IMR-90 (cell line): ENCODE data around the gene TEAD4. TPM values are rescaled to one million over a fixed set of nuclear protein-coding genes. Genes with fewer than 3 reads are reported as not detected.

Experiments
- ATAC-seq: fragments of 200-7000 bp; cut with Tn5 transposase; 2 replicates; pipeline ENCODE4 v1.9.1; 2020; ENCODE audit warnings: low read depth, mild to moderate bottlenecking, moderate library complexity
- BruUV-seq: library from RNA; stranded (reverse); fragments of 400-500 nt; replicated peaks from 2 replicates; lab custom pipeline; 2021; lab: Mats Ljungman, UMichigan
- CTCF ChIA-PET: fragments of 300-600 bp; formaldehyde crosslinking; extraction: SDS; loops from one replicate; lab custom pipeline; 2021; ENCODE audit warnings: antibody characterized with exemption; lab: Yijun Ruan, JAX
- POLR2A ChIA-PET: fragments of 300-600 bp; sonication (Branson Sonifier 250); formaldehyde crosslinking; loops from one replicate; lab custom pipeline; 2022; ENCODE audit warnings: antibody characterized with exemption; ENCODE audit not compliant: unreplicated experiment; lab: Charles Lee
- DNase-seq: peaks from one replicate; pipeline ENCODE4 v3.0.0; 2013
- H2AFZ ChIP-seq: replicated peaks from 2 replicates; pipeline ENCODE3; 2013; ENCODE audit warnings: low read length, mild to moderate bottlenecking; ENCODE audit not compliant: poor library complexity
- H2AK5ac ChIP-seq: 2 replicates; pipeline ENCODE4 v1.6.1; 2013; ENCODE audit warnings: low read depth, low read length, inconsistent platforms
- H2AK9ac ChIP-seq: replicated peaks from 2 replicates; pipeline ENCODE3; 2013; ENCODE audit warnings: mild to moderate bottlenecking, low read depth, low read length, moderate library complexity; ENCODE audit not compliant: poor library complexity
- H2BK120ac ChIP-seq: 2 replicates; pipeline ENCODE4 v1.6.1; 2013; ENCODE audit warnings: low read depth, low read length, inconsistent platforms
- H2BK15ac ChIP-seq: 3 replicates; pipeline ENCODE4 v1.6.1; 2013; ENCODE audit warnings: low read depth, low read length, inconsistent platforms
- H2BK20ac ChIP-seq: 2 replicates; pipeline ENCODE4 v1.6.1; 2013; ENCODE audit warnings: low read depth, mild to moderate bottlenecking, inconsistent platforms, low read length, moderate library complexity
- H2BK5ac ChIP-seq: 2 replicates; pipeline ENCODE4 v1.6.1; 2013; ENCODE audit warnings: mild to moderate bottlenecking, low read depth, low read length, inconsistent platforms; ENCODE audit not compliant: poor library complexity, severe bottlenecking
- H3K14ac ChIP-seq: replicated peaks from 2 replicates; pipeline ENCODE4 v1.6.1; 2013; ENCODE audit warnings: low read depth, low read length, inconsistent platforms
- H3K18ac ChIP-seq: 2 replicates; pipeline ENCODE4 v1.6.1; 2013; ENCODE audit warnings: low read depth, low read length, control low read depth
- H3K23ac ChIP-seq: 2 replicates; pipeline ENCODE4 v1.6.1; 2013; ENCODE audit warnings: low read depth, low read length, inconsistent platforms
- H3K27ac ChIP-seq: 2 replicates; pipeline ENCODE4 v1.5.1; 2013; ENCODE audit warnings: mild to moderate bottlenecking, control low read depth, low read length; ENCODE audit not compliant: insufficient read depth
- H3K27me3 ChIP-seq: 2 replicates; pipeline ENCODE4 v1.6.1; 2013; ENCODE audit warnings: low read length; ENCODE audit not compliant: control insufficient read depth, insufficient read depth
- H3K36me3 ChIP-seq: 2 replicates; pipeline ENCODE4 v1.6.1; 2013; ENCODE audit warnings: low read length, mixed read lengths; ENCODE audit not compliant: control insufficient read depth, insufficient read depth
- H3K4ac ChIP-seq: 2 replicates; pipeline ENCODE4 v1.6.1; 2013; ENCODE audit warnings: low read depth, low read length, inconsistent platforms
- H3K4me1 ChIP-seq: 2 replicates; pipeline ENCODE4 v1.6.1; 2013; ENCODE audit warnings: low read length, mixed read lengths; ENCODE audit not compliant: control insufficient read depth, insufficient read depth
- H3K4me2 ChIP-seq: 2 replicates; pipeline ENCODE4 v1.6.1; 2013; ENCODE audit warnings: low read depth, mild to moderate bottlenecking, control low read depth, low read length, moderate library complexity
- H3K4me3 ChIP-seq: 2 replicates; pipeline ENCODE4 v1.5.1; 2013; ENCODE audit warnings: low read depth, mild to moderate bottlenecking, control low read depth, low read length, moderate library complexity; ENCODE audit not compliant: insufficient read depth
- H3K56ac ChIP-seq: 2 replicates; pipeline ENCODE4 v1.6.1; 2013; ENCODE audit warnings: low read length, inconsistent platforms; ENCODE audit not compliant: insufficient read depth; ENCODE audit errors: extremely low read depth
- H3K79me1 ChIP-seq, 2 experiments: 2 replicates each; pipeline ENCODE4 v1.6.1; 2013; ENCODE audit warnings: low read length in 2 of 2, inconsistent platforms in 1 of 2, low read depth in 1 of 2
- H3K9ac ChIP-seq: 2 replicates; pipeline ENCODE4 v1.6.1; 2013; ENCODE audit warnings: low read depth, low read length, control low read depth
- H3K9me1 ChIP-seq: 2 replicates; pipeline ENCODE4 v1.6.1; 2013; ENCODE audit warnings: low read length, inconsistent platforms; ENCODE audit not compliant: insufficient read depth
- H3K9me3 ChIP-seq: 2 replicates; pipeline ENCODE4 v1.6.1; 2013; ENCODE audit warnings: low read length; ENCODE audit not compliant: control insufficient read depth, insufficient read depth
- H4K20me1 ChIP-seq: 2 replicates; pipeline ENCODE4 v1.6.1; 2013; ENCODE audit warnings: low read length, inconsistent platforms; ENCODE audit not compliant: insufficient read depth
- H4K5ac ChIP-seq: 2 replicates; pipeline ENCODE4 v1.6.1; 2013; ENCODE audit warnings: mild to moderate bottlenecking, low read depth, low read length, control low read depth
- H4K8ac ChIP-seq, 2 experiments: 2 replicates each; pipeline ENCODE4 v1.6.1; 2013; ENCODE audit warnings: low read depth in 2 of 2, low read length in 2 of 2, control low read depth in 1 of 2, inconsistent platforms in 1 of 2
- H4K91ac ChIP-seq: 2 replicates; pipeline ENCODE4 v1.6.1; 2013; ENCODE audit warnings: low read depth, low read length, inconsistent platforms; ENCODE audit not compliant: insufficient read depth
- MAFK ChIP-seq: IDR thresholded peaks from 2 replicates; pipeline ENCODE4 v1.6.1; 2012; ENCODE audit warnings: low read depth, low read length, improper control_type of control experiment
- MAZ ChIP-seq: IDR thresholded peaks from 2 replicates; pipeline ENCODE4 v1.6.1; 2012; ENCODE audit warnings: low read depth, mild to moderate bottlenecking, low read length, improper control_type of control experiment, moderate library complexity, borderline replicate concordance
- RAD21 ChIP-seq: IDR thresholded peaks from 2 replicates; pipeline ENCODE4 v1.6.1; 2012; ENCODE audit warnings: low read length, improper control_type of control experiment
- WGBS, 2 experiments: methylation state at CpG; one replicate each; pipeline versions ENCODE4 v1.1.5 to v1.1.7; 2013; ENCODE audit warnings: missing lambda C conversion rate in 2 of 2; ENCODE audit not compliant: insufficient read length in 1 of 2; ENCODE audit errors: extremely low coverage in 2 of 2; 5-methylcytosine and 5-hydroxymethylcytosine counted together
- dilution Hi-C: fragments of 300-500 bp; cut with HindIII; formaldehyde crosslinking; loops from one replicate; pipeline ENCODE4 v1.14.3; 2018; ENCODE audit warnings: low sequenced_read_pairs; ENCODE audit not compliant: unreplicated experiment
- in situ Hi-C: fragments of 300-500 bp; cut with MboI; formaldehyde crosslinking; loops from 3 replicates; pipeline ENCODE4 v1.14.3; 2019; ENCODE audit warnings: low sequenced_read_pairs, inconsistent platforms, mixed read lengths
- intact Hi-C: fragments of 100-400 bp; cut with micrococcal nuclease; formaldehyde crosslinking; loops from 2 replicates; pipeline ENCODE4 v1.10.0; 2022
- polyA plus RNA-seq, 3 experiments: library from polyadenylated mRNA; depleted of rRNA; stranded (reverse); fragments of >200 nt; gene quantifications; 2 replicates each; pipeline ENCODE4 v1.2.3, GENCODE V29; 2012; ENCODE audit warnings: low replicate concordance in 1 of 3
- total RNA-seq: library from RNA; depleted of rRNA; stranded (reverse); fragments of >200 nt; gene quantifications from 2 replicates; pipeline ENCODE4 v1.2.3, GENCODE V29; 2012

TEAD4 gene
- total and polyA plus RNA-seq, 2 of the 4 experiments (the other 2 are of a cell fraction): 8.8 to 24.9 TPM

- in situ Hi-C loops: no loop called here
- no peak overlapping the region for H2BK20ac ChIP-seq
These were observed 17.7 kb upstream of the TEAD4 start for GRCh38 chr12:2941524-2941923.

More at GRCh38 chr12:2941524-2941923, 17.7 kb upstream of the TEAD4 start:
- no peak overlapping the region for H3K4me3 ChIP-seq
- dilution Hi-C loops (no loop called here), intact Hi-C loops (no loop called here)
- H3K4ac ChIP-seq: no peak overlapping the region
- H2BK5ac ChIP-seq: no peak overlapping the region
- no peak overlapping the region for H3K9ac ChIP-seq
- H2AFZ ChIP-seq: no peak overlapping the region
- no peaks in the 10 kb centered on the region for H3K9me1 ChIP-seq
- H4K8ac ChIP-seq: no peak overlapping the region
- no peak overlapping the region for H4K5ac ChIP-seq
- TF ChIP-seq RAD21 (no peak), MAZ (no peak), MAFK (no peak)
- no peak overlapping the region for H3K14ac ChIP-seq
- no peak overlapping the region for H2AK5ac ChIP-seq
- no peak overlapping the region for H4K91ac ChIP-seq
- no peak overlapping the region for H2AK9ac ChIP-seq
- H3K18ac ChIP-seq: no peak overlapping the region
- H3K23ac ChIP-seq: no peak overlapping the region
- POLR2A ChIA-PET: no interaction called here
- H3K4me1 ChIP-seq: peaks cover 5% of the 10 kb centered on the region; the same call in 1 of the 2 replicates
- no peak overlapping the region for H2BK120ac ChIP-seq
- no TSS peak for BruUV-seq
- 0 out of 2 replicates have a peak, but pooled peaks cover 5% of the 10 kb centered on the region for H4K20me1 ChIP-seq
- no peaks in the 10 kb centered on the region for H3K79me1 ChIP-seq
- H3K9me3 ChIP-seq: no peaks in the 10 kb centered on the region
- 100% methylated on average over 1 of the region's 8 CpGs; no CpG with 5 or more reads in 1 of the 2 experiments for WGBS, 2 experiments
- no peak overlapping the region for H3K27ac ChIP-seq
- CTCF ChIA-PET: no interaction called here
- H2BK15ac ChIP-seq: no peak overlapping the region
- no peaks in the 10 kb centered on the region for H3K27me3 ChIP-seq
- DNase-seq (no peak), ATAC-seq (no peak)
- H3K4me2 ChIP-seq: no peak overlapping the region
- H3K36me3 ChIP-seq: peaks cover 27% of the 10 kb centered on the region
- no peak overlapping the region for H3K56ac ChIP-seq
